K562 (cell line): ENCODE measurements around the gene CTSW. TPM values are rescaled to one million over a fixed set of nuclear protein-coding genes. Genes with fewer than 3 reads are reported as not detected.
A peak's percentile ranks its signal among the peaks of the same experiment; 100 is the strongest.

Experiments used
- ATAC-seq: fragments of 200-7000 bp; cut with Tn5 transposase; 3 replicates; pipeline ENCODE4 v1.9.1; 2020; ENCODE audit warnings: moderate library complexity
- BruUV-seq: library from RNA; stranded (reverse); fragments of 400-500 nt; replicated peaks from 2 replicates; lab custom pipeline; 2021; lab: Mats Ljungman, UMichigan
- CTCF ChIA-PET: fragments of 300-600 bp; formaldehyde crosslinking; extraction: SDS; loops from one replicate; lab custom pipeline; 2021; ENCODE audit warnings: low intra/inter-chr PET ratio; lab: Yijun Ruan, JAX
- POLR2A ChIA-PET: fragments of 300-600, 350-650 bp; sonication (Branson Sonifier 250); formaldehyde crosslinking; extraction: SDS; loops from one replicate; lab custom pipeline; 2021; ENCODE audit warnings: antibody characterized with exemption, inconsistent platforms; lab: Yijun Ruan, JAX
- DNase-seq, 4 experiments: peaks; one replicate each; pipeline versions ENCODE4 v3.0.0 to v3.0.0-alpha.2; 2011 to 2018; ENCODE audit warnings: low spot score in 3 of 4, mixed read lengths in 3 of 4; ENCODE audit errors: extremely low read depth in 1 of 4
- FAIRE-seq: peaks from 2 replicates; lab custom pipeline; 2011; peaks lifted over from hg19 to GRCh38; lab: Jason Lieb, UNC
- H2AFZ ChIP-seq: 2 replicates; pipeline ENCODE4 v1.6.0; 2011; ENCODE audit warnings: low read depth, low read length, control low read depth, inconsistent platforms
- H3K27ac ChIP-seq: fragments of 200-600 bp; 3 replicates; pipeline ENCODE4 v1.8.0; 2011; ENCODE audit warnings: low read depth, mild to moderate bottlenecking, control low read depth, inconsistent platforms, low read length, moderate library complexity, mixed read lengths; ENCODE audit errors: extremely low read depth
- H3K27me3 ChIP-seq, 2 experiments: fragments of 300-600 bp in 1 of 2; 2 replicates in 1 of 2; 3 replicates in 1 of 2; pipeline versions ENCODE4 v1.6.0 to v1.8.0; 2011; ENCODE audit warnings: inconsistent platforms in 2 of 2, low read length in 2 of 2, mild to moderate bottlenecking in 1 of 2, mixed read lengths in 1 of 2, moderate library complexity in 1 of 2; ENCODE audit not compliant: control insufficient read depth in 2 of 2, insufficient read depth in 2 of 2
- H3K36me3 ChIP-seq: fragments of 300-600 bp; 3 replicates; pipeline ENCODE4 v1.8.0; 2011; ENCODE audit warnings: mild to moderate bottlenecking, low read length, inconsistent platforms; ENCODE audit not compliant: control insufficient read depth, insufficient read depth
- H3K4me1 ChIP-seq, 2 experiments: fragments of 200-600 bp in 1 of 2; replicated peaks in 1 of 2; 2 replicates in 1 of 2; 3 replicates in 1 of 2; pipeline versions ENCODE4 v1.5.1 to v1.8.0; 2011; ENCODE audit warnings: inconsistent platforms in 2 of 2, low read length in 2 of 2, mild to moderate bottlenecking in 1 of 2, mixed read lengths in 1 of 2, moderate library complexity in 1 of 2; ENCODE audit not compliant: control insufficient read depth in 2 of 2, insufficient read depth in 2 of 2
- H3K4me2 ChIP-seq: 2 replicates; pipeline ENCODE4 v1.6.1; 2011; ENCODE audit warnings: low read length, control low read depth, inconsistent platforms, mixed read lengths; ENCODE audit not compliant: insufficient read depth
- H3K4me3 ChIP-seq: fragments of 200-600 bp; sonication (generic), shearing (Covaris generic); 2 replicates; pipeline ENCODE4 v1.5.1; 2016; ENCODE audit warnings: control low read depth, inconsistent platforms
- H3K79me2 ChIP-seq: fragments of 200-600 bp; 3 replicates; pipeline ENCODE4 v1.8.0; 2011; ENCODE audit warnings: low read length, inconsistent platforms; ENCODE audit not compliant: control insufficient read depth, insufficient read depth
- H3K9ac ChIP-seq, 2 experiments: 2 replicates each; pipeline versions ENCODE4 v1.6.0 to v1.6.1; 2011; ENCODE audit warnings: low read depth in 2 of 2, low read length in 2 of 2, control low read depth in 1 of 2, inconsistent platforms in 1 of 2, mild to moderate bottlenecking in 1 of 2, mixed read lengths in 1 of 2; ENCODE audit not compliant: insufficient read depth in 1 of 2
- H3K9me1 ChIP-seq: one replicate; pipeline ENCODE4 v1.6.0; 2011; ENCODE audit warnings: inconsistent platforms, mild to moderate bottlenecking, low read length, moderate library complexity; ENCODE audit not compliant: control insufficient read depth, insufficient read depth
- H3K9me3 ChIP-seq: replicated peaks from 2 replicates; pipeline ENCODE4 v1.5.1; 2011; ENCODE audit warnings: low read depth, low read length, inconsistent platforms; ENCODE audit not compliant: control insufficient read depth, insufficient read depth
- H4K20me1 ChIP-seq: replicated peaks from 2 replicates; pipeline ENCODE4 v1.6.1; 2011; ENCODE audit warnings: low read length, inconsistent platforms, mixed read lengths; ENCODE audit not compliant: control insufficient read depth, insufficient read depth
- CREB1 ChIP-seq, 2 experiments: sonication (generic) in 1 of 2; formaldehyde crosslinking in 1 of 2; IDR thresholded peaks; 2 replicates each; pipeline versions ENCODE4 v1.6.1 to v1.8.0; 2012 to 2022; ENCODE audit warnings: inconsistent platforms in 1 of 2, mild to moderate bottlenecking in 1 of 2, missing genetic modification reagents in 1 of 2, moderate library complexity in 1 of 2
- FOXK2 ChIP-seq, 2 experiments: fragments of 450-650 bp; IDR thresholded peaks in 1 of 2; conservative IDR thresholded peaks in 1 of 2; 2 replicates each; pipeline ENCODE4 v1.6.1; 2016; ENCODE audit warnings: low read depth in 2 of 2, mild to moderate bottlenecking in 1 of 2
- MYNN ChIP-seq, 2 experiments: sonication (generic); formaldehyde crosslinking in 1 of 2; IDR thresholded peaks; 2 replicates each; pipeline versions ENCODE4 v1.5.0 to v1.6.1; 2016 to 2020; ENCODE audit warnings: antibody characterized with exemption in 1 of 2, missing genetic modification reagents in 1 of 2
- RFX5 ChIP-seq: IDR thresholded peaks from 2 replicates; pipeline ENCODE4 v1.6.1; 2011; ENCODE audit warnings: low read depth, mild to moderate bottlenecking, improper control_type of control experiment, low read length
- SUPT5H ChIP-seq: fragments of 450-650 bp; IDR thresholded peaks from 2 replicates; pipeline ENCODE4 v1.6.1; 2016
- THRAP3 ChIP-seq: fragments of 450-650 bp; IDR thresholded peaks from 2 replicates; pipeline ENCODE4 v1.6.1; 2016; ENCODE audit warnings: mild to moderate bottlenecking, inconsistent platforms, borderline replicate concordance
- ZBTB17 ChIP-seq: fragments of 450-650 bp; formaldehyde crosslinking; IDR thresholded peaks from 2 replicates; pipeline ENCODE4 v1.4.0; 2020; ENCODE audit warnings: mild to moderate bottlenecking
- WGBS: fragments of 100-300 bp; shearing (Covaris generic); methylation state at CpG from one replicate; pipeline ENCODE4 v1.1.6; 2016; ENCODE audit warnings: low coverage, mixed read lengths; ENCODE audit not compliant: insufficient coverage; ENCODE audit errors: missing lambda C conversion rate; 5-methylcytosine and 5-hydroxymethylcytosine counted together
- in situ Hi-C: fragments of 300-500 bp; cut with MboI; formaldehyde crosslinking; loops from 4 replicates; pipeline ENCODE4 v1.15.0; 2018; ENCODE audit warnings: inconsistent platforms, mixed read lengths
- intact Hi-C: fragments of 100-400 bp; cut with micrococcal nuclease; formaldehyde crosslinking; loops from 2 replicates; pipeline ENCODE4 v1.14.2; 2022
- polyA plus RNA-seq, 8 experiments: library from polyadenylated mRNA; depleted of rRNA in 4 of 8; stranded (reverse) in 5 of 8; unstranded in 3 of 8; fragments of >200 nt; fragmentation: Nextera tagmentation in 2 of 8; fragmentation: Illumina TruSeq in 1 of 8; extraction: Ambion mirVana in 2 of 8; extraction: Trizol in 1 of 8; gene quantifications; 2 replicates each; pipeline versions ENCODE4 v1.2.1 to v1.2.3, GENCODE V29; 2011 to 2014; ENCODE audit warnings: inconsistent platforms in 1 of 8, missing spikeins in 1 of 8
- total RNA-seq, 7 experiments: library from RNA; depleted of rRNA in 6 of 7; stranded (reverse); fragments of >200 nt in 6 of 7; fragmentation: Illumina TruSeq in 2 of 7; extraction: Trizol in 2 of 7; gene quantifications; 2 replicates each; pipeline versions ENCODE4 v1.2.1 to v1.2.3, GENCODE V29; 2011 to 2021; ENCODE audit warnings: low replicate concordance in 1 of 7
- TF ChIP-seq, protein P1 (sequence below), 2 experiments: fragments of 450-650 bp; IDR thresholded peaks; 2 replicates each; pipeline ENCODE4 v1.6.1; 2016
- TF ChIP-seq, protein P2 (sequence below): fragments of 250-450 bp; sonication (Bioruptor Pico); IDR thresholded peaks from 2 replicates; pipeline ENCODE4 v1.4.0; 2020

CTSW gene
- total and polyA plus RNA-seq, 9 of the 15 experiments (the other 6 are each of a cell fraction or from before 2014, with no cell fraction given) = 0.04 TPM; not detected in 8

DNA sequence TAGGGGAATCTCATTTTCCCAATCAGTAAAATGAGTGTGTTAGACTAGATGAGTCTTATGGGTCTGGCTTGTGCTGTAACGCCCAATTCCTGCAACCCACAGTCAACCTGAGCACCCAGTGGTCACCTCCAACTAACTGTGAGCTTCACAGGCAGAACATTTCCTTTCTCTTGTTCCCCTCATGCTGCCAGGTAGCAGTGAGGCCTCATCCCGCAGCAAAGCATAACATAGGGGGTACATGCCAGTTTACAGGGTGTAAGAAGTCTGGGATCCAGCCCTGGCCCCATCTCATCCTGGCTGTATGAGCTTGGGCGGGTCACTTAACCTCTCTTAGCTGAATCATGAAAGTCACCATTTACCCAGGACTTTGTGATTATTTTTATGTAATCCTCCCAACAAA lies 10.7 kb upstream of the CTSW start:
- DNase-seq (no peak), ATAC-seq (peak; percentile 2), FAIRE-seq (no peak)
- no peaks in the 10 kb centered on the region for H3K9me1 ChIP-seq
- intact Hi-C loops (no loop called here), in situ Hi-C loops (no loop called here)
- no peak for TF ChIP-seq ZBTB17 (CRISPR knock-in tag)
- TF ChIP-seq, protein P1, sequence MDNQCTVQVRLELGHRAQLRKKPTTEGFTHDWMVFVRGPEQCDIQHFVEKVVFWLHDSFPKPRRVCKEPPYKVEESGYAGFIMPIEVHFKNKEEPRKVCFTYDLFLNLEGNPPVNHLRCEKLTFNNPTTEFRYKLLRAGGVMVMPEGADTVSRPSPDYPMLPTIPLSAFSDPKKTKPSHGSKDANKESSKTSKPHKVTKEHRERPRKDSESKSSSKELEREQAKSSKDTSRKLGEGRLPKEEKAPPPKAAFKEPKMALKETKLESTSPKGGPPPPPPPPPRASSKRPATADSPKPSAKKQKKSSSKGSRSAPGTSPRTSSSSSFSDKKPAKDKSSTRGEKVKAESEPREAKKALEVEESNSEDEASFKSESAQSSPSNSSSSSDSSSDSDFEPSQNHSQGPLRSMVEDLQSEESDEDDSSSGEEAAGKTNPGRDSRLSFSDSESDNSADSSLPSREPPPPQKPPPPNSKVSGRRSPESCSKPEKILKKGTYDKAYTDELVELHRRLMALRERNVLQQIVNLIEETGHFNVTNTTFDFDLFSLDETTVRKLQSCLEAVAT (IDR thresholded peaks at IDR 0.05) = no peak
- TF ChIP-seq SUPT5H = 0 out of 2 replicates have a peak, but pooled peaks have one; percentile 2
- TF ChIP-seq MYNN (IDR thresholded peaks at IDR 0.05) = 0 out of 2 replicates have a peak, but pooled peaks have one; percentile 14
- no peak for TF ChIP-seq MYNN (CRISPR knock-in tag; IDR thresholded peaks at IDR 0.05)
- TF ChIP-seq, protein P2, sequence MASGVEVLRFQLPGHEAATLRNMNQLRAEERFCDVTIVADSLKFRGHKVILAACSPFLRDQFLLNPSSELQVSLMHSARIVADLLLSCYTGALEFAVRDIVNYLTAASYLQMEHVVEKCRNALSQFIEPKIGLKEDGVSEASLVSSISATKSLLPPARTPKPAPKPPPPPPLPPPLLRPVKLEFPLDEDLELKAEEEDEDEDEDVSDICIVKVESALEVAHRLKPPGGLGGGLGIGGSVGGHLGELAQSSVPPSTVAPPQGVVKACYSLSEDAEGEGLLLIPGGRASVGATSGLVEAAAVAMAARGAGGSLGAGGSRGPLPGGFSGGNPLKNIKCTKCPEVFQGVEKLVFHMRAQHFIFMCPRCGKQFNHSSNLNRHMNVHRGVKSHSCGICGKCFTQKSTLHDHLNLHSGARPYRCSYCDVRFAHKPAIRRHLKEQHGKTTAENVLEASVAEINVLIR (CRISPR knock-in tag) = no peak
- no peak for TF ChIP-seq CREB1 (IDR thresholded peaks at IDR 0.05)
- TF ChIP-seq CREB1 (CRISPR knock-in tag; IDR thresholded peaks at IDR 0.05) = no peak
- TF ChIP-seq FOXK2 (conservative IDR thresholded peaks at IDR 0.05 in 1 of 2, IDR thresholded peaks at IDR 0.05 in 1 of 2; ENCODE audit: low read depth in 2 of 2) = no peak
- TF ChIP-seq THRAP3 = no peak
- no peak for TF ChIP-seq RFX5
- BruUV-seq = no TSS peak
- no peak overlapping the region for H3K4me2 ChIP-seq
- H3K9ac ChIP-seq = peak overlapping the region in 1 of 2 experiments; percentile 9; a peak in 1 of 4 replicates
- H3K4me3 ChIP-seq = no peak overlapping the region
- no peaks in the 10 kb centered on the region for H3K27me3 ChIP-seq
- H3K36me3 ChIP-seq = peaks cover 43% of the 10 kb centered on the region; the same call in 2 of the 3 replicates
- WGBS = 82% methylated on average over 3 of the region's 3 CpGs
- no peak overlapping the region for H2AFZ ChIP-seq
- peaks cover 23 to 75% of the 10 kb centered on the region in 2 experiments for H3K4me1 ChIP-seq
- H4K20me1 ChIP-seq = no peaks in the 10 kb centered on the region
- ChIA-PET CTCF (no interaction called here), POLR2A (interaction anchor here (0.6 to 8.2 kb wide), 14 partner anchors 9 to 412 kb away, joined by 3 to 151 read pairs (median 3); partner anchors contain the start of genes CCDC85B, CFL1, CTSW and FIBP)
- no peaks in the 10 kb centered on the region for H3K9me3 ChIP-seq
- no peaks in the 10 kb centered on the region for H3K79me2 ChIP-seq
- H3K27ac ChIP-seq = 0 out of 3 replicates have a peak overlapping the region, but pooled peaks have one; percentile 4
